Panc1 (cell line): ENCODE data around the gene SIK2.

Experiments
- POLR2AphosphoS5 ChIP-seq: IDR thresholded peaks from 2 replicates; pipeline ENCODE4 v1.6.1; 2012; ENCODE audit warnings: mild to moderate bottlenecking, low read depth, low read length, moderate library complexity
- SIN3A ChIP-seq: IDR thresholded peaks from 2 replicates; pipeline ENCODE4 v1.6.1; 2012; ENCODE audit warnings: low read depth, mild to moderate bottlenecking, low read length, moderate library complexity, borderline replicate concordance; ENCODE audit not compliant: insufficient read depth
- TCF7L2 ChIP-seq: IDR thresholded peaks from 2 replicates; pipeline ENCODE4 v1.6.1; 2011; ENCODE audit warnings: mild to moderate bottlenecking, low read depth, low read length, inconsistent platforms
- TF ChIP-seq, protein P1 (sequence below): fragments of 450-650 bp; IDR thresholded peaks from 2 replicates; pipeline ENCODE4 v1.5.1; 2017; ENCODE audit warnings: mild to moderate bottlenecking
- TF ChIP-seq, protein P2 (sequence below), 2 experiments: IDR thresholded peaks; 2 replicates each; pipeline ENCODE4 v1.6.1; 2011 to 2012; ENCODE audit warnings: low read depth in 2 of 2, control low read depth in 1 of 2, low read length in 1 of 2, mild to moderate bottlenecking in 1 of 2, moderate library complexity in 1 of 2; ENCODE audit not compliant: insufficient read depth in 1 of 2

DNA sequence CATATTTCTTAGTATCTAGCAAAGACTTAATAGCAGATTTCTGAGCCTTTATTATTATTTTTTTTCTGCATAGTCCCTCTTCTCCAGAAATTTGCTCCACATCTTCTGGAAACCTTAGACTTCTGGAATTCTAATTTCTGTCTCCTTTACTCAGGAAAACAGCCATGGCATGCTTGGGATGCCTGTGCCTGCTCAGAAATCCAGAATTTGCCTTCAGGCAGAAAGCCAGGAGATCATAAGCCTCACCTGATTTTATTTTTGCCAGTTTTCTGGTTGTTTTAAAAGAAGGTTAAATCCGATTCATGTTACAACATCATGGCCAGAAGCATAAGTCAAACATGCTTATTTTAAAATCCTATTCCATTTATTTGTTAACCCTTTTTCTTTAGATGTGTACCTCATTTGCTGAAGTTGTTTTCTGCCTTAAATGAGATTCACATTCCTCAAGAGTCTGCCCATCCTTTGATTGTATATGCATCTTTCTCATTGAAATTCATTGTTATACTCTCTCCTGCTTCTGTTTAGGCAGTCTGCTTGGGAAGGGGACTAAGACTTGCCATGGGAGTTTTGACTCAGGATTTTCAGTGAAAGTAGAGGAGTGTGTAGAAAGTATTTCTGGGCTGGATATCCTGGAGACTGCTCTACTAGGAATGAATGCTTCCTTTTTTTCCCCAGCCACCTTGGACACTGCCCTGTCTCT is 37.1 kb downstream of the SIK2 start:
- no peak for TF ChIP-seq POLR2AphosphoS5
- TF ChIP-seq, protein P1, sequence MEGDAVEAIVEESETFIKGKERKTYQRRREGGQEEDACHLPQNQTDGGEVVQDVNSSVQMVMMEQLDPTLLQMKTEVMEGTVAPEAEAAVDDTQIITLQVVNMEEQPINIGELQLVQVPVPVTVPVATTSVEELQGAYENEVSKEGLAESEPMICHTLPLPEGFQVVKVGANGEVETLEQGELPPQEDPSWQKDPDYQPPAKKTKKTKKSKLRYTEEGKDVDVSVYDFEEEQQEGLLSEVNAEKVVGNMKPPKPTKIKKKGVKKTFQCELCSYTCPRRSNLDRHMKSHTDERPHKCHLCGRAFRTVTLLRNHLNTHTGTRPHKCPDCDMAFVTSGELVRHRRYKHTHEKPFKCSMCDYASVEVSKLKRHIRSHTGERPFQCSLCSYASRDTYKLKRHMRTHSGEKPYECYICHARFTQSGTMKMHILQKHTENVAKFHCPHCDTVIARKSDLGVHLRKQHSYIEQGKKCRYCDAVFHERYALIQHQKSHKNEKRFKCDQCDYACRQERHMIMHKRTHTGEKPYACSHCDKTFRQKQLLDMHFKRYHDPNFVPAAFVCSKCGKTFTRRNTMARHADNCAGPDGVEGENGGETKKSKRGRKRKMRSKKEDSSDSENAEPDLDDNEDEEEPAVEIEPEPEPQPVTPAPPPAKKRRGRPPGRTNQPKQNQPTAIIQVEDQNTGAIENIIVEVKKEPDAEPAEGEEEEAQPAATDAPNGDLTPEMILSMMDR, result no peak
- TF ChIP-seq TCF7L2, result no peak
- TF ChIP-seq, protein P2, sequence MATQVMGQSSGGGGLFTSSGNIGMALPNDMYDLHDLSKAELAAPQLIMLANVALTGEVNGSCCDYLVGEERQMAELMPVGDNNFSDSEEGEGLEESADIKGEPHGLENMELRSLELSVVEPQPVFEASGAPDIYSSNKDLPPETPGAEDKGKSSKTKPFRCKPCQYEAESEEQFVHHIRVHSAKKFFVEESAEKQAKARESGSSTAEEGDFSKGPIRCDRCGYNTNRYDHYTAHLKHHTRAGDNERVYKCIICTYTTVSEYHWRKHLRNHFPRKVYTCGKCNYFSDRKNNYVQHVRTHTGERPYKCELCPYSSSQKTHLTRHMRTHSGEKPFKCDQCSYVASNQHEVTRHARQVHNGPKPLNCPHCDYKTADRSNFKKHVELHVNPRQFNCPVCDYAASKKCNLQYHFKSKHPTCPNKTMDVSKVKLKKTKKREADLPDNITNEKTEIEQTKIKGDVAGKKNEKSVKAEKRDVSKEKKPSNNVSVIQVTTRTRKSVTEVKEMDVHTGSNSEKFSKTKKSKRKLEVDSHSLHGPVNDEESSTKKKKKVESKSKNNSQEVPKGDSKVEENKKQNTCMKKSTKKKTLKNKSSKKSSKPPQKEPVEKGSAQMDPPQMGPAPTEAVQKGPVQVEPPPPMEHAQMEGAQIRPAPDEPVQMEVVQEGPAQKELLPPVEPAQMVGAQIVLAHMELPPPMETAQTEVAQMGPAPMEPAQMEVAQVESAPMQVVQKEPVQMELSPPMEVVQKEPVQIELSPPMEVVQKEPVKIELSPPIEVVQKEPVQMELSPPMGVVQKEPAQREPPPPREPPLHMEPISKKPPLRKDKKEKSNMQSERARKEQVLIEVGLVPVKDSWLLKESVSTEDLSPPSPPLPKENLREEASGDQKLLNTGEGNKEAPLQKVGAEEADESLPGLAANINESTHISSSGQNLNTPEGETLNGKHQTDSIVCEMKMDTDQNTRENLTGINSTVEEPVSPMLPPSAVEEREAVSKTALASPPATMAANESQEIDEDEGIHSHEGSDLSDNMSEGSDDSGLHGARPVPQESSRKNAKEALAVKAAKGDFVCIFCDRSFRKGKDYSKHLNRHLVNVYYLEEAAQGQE (IDR thresholded peaks at IDR 0.05; ENCODE audit: insufficient read depth in 1 of 2, low read depth in 2 of 2, low read length in 1 of 2), result no peak
- no peak for TF ChIP-seq SIN3A
